A172 (cell line): Measurements from ENCODE around the gene PANX3. TPM values are rescaled to one million over a fixed set of nuclear protein-coding genes. Genes with fewer than 3 reads are reported as not detected.

Experiments
- DNase-seq: peaks from one replicate; pipeline ENCODE4 v3.0.0-alpha.2; 2015; ENCODE audit warnings: low spot score
- total RNA-seq: library from RNA; depleted of rRNA; stranded (reverse); fragments of >200 nt; shearing (Covaris generic); gene quantifications from 2 replicates; pipeline ENCODE4 v1.2.3, GENCODE V29; 2014; rRNA removed

The PANX3 gene
- total RNA-seq, 1 experiment from 2014 or later = not detected

DNA sequence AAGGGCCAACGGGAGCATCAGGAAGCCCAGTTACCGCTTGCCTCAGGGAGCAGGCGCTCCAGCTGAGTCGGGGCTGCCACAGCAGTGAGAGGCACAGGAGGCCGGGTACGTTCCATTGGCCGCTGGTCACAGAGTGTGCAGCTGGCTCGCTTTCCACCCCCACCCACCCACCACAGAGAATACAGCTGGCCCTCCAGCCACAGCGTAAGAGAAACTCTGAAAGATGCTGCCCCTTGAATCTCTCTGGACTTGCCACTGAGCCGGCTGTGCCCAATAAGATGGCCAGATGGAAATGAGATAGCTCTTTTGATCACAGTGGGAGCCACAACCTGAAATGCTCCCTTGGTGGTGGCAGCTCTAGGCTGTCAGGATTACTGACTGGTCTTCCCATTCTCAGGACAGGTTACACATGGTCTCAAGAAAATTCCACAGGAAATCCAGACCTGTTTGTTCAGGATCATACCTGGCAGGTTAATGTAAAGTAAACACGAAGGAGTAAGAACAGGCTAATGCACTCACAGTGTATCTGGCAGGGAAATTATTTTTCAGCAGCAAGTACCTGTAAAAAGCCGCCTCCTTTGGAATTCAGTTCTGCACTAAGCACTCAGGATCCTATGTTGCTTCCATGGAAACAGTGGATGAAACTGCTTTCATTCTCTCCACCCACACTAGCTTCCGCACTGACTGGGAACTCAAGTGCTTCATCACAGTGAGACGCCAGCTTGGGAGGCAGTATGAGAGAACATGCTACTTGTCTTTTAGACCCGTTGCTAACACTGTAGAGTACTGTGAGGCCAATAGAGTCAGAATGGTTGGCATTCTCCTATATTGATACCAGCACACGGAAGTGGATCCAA, 45.8 kb downstream of the PANX3 start:
- no peak for DNase-seq

DNA sequence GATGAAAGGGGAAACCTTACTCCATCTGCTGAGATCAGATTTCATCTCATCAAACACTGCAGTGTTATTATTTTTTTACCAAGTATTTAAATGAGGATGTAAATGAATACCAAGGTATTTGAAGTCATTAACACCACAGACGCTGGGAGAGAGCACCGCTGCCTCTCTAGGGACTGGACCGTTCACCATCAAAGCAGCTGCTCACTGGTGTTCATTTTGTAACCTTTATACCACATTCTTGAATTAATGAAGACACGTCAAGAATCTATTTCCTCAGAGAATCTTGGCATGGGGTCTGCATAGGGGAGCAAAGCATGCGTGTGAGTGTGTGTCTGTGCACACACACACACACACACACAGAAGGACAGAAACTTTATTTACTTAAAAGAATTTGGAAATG, 46.7 kb downstream of the PANX3 start:
- DNase-seq = no peak

DNA sequence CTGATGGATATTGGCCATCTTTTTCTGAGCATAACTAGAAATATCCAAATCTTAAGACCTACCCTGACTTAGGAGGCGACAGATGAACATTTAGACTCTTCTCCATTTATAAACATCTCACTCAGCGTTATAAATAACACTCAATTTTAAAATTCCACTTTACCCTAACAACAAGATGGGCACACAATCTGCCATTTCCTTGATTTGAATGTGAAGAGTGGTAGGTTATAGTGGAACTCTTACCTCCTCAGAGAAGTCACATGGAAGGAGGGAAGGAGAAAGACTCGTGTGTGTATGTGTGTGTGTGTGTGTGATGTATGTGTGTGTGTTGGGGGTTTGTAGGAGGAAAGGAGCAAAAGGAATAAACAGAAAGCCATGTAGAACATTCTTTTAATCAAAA, 47.3 kb downstream of the PANX3 start:
- no peak for DNase-seq

DNA sequence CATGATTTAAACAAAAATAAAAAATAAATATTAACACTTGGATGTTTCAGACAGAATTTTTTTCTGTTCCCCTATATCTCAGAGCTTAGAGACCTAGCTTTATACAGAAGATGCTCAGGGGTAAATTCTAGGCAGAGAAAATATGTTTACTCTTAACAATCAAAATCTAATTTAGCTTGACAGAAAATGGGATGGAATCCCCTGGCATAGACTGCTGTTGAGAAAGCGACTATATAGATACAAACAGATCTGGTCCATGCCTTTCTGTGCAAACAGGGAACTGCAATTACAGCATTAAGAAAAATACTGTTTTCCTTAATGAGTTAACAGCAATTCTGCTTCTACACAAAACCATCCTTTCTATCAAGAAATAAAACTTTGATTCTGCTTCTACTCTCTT, 47.8 kb downstream of the PANX3 start:
- DNase-seq = no peak

GRCh38 chr11:124661553-124661952, 50.3 kb downstream of the PANX3 start:
- no peak for DNase-seq

GRCh38 chr11:124662106-124662505, 50.9 kb downstream of the PANX3 start:
- no peak for DNase-seq

DNA sequence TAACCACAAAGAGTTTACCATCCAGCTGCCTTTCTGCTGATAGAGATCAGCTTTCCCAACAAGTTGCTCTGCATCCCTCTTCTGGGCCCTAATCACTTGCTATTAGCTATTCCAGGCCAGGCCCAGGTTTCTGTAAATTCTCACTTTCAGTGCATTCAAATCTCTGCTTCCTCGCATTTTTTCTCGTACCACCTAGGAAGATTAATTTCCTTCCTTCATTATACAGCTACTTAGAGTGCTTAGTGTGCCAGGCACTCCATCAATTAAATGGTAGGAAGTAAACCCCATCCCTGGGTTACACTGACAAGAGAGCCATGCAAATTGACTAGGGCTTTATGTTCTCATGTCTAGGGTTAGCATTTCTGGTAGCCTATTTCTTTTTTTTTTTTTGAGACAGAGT, 52.6 kb downstream of the PANX3 start:
- DNase-seq = no peak

- DNase-seq = no peak
Observed at GRCh38 chr11:124667601-124668000, 56.4 kb downstream of the PANX3 start.

- DNase-seq = peak; percentile 23
Observed at GRCh38 chr11:124669193-124669592, 58.0 kb downstream of the PANX3 start.

Other genes with a start within 250 kb of the PANX3 start
- not detected in 2 replicates for gene OR8B2, start 226.9 kb upstream of the PANX3 start, total RNA-seq
- gene OR8B3, start 212.4 kb upstream of the PANX3 start, total RNA-seq = not detected in 2 replicates
- not detected in 2 replicates for gene OR8B4, start 186.6 kb upstream of the PANX3 start, total RNA-seq
- gene OR8B8, start 165.7 kb upstream of the PANX3 start, total RNA-seq = not detected in 2 replicates
- gene OR8B12, start 67.8 kb upstream of the PANX3 start, total RNA-seq = not detected in 2 replicates
- not detected in 2 replicates for gene OR8A1, start 41.4 kb upstream of the PANX3 start, total RNA-seq
- 13.9 and 14.3 TPM in 2 replicates for gene TBRG1, start 11.4 kb downstream of the PANX3 start, total RNA-seq
- 8.6 and 12.3 TPM in 2 replicates for gene SIAE, start 62.3 kb downstream of the PANX3 start, total RNA-seq
- 30.9 and 37.5 TPM in 2 replicates for gene SPA17, start 62.5 kb downstream of the PANX3 start, total RNA-seq
- 0.45 and 0.46 TPM in 2 replicates for gene NRGN, start 128.5 kb downstream of the PANX3 start, total RNA-seq
- gene VSIG2, start 140.8 kb downstream of the PANX3 start, total RNA-seq = not detected in 2 replicates
- gene ESAM, start 150.9 kb downstream of the PANX3 start, total RNA-seq = 0.10 TPM in 2 replicates
- gene MSANTD2, start 189.0 kb downstream of the PANX3 start, total RNA-seq = 6.7 and 9.6 TPM in 2 replicates